ENCODE data around the gene TSSK3. TPM values are rescaled to one million over a fixed set of nuclear protein-coding genes. Genes with fewer than 3 reads are reported as not detected.
"Not testable (repeated sequence)": the region's sequence is repeated elsewhere in the genome, so short reads cannot be mapped to it uniquely, and the experiment has no call there.

TSSK3 gene
- total and polyA plus RNA-seq, 2 of the 8 experiments (the other 6 are each of a cell fraction or from before 2014, with no cell fraction given) = 1.2 TPM

DNA sequence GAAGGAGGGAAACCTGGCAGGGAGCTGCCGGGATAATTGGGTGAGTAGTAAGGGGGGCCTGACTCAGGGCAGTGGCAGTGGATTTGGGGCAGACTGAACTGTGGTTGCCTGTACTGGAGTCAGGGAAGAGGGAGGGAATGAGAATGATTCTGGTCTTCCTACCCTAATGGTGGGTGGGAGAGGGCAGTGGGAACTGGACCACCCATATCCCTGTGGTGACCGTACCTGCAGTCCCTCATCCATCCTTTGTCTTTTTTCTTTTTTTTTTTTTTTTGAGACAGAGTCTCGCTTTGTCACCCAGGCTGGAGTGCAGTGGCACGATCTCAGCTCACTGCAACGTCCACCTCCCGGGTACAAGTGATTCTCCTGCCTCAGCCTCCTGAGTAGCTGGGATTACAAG lies 6.6 kb upstream of the TSSK3 start:
- not testable (repeated sequence) for FAIRE-seq; H2BK5ac ChIP-seq (ENCODE audit: low read depth, low read length); H3K18ac ChIP-seq (ENCODE audit: extremely low read depth, low read length); H3K79me1 ChIP-seq (ENCODE audit: low read depth, low read length); H3K23ac ChIP-seq (ENCODE audit: insufficient read length); H3K79me2 ChIP-seq (ENCODE audit: control insufficient read depth in 1 of 2, insufficient read depth in 2 of 2, low read length in 2 of 2); H3K36me3 ChIP-seq (ENCODE audit: control insufficient read depth in 2 of 4, insufficient read depth in 4 of 4, low read length in 3 of 4); H2BK15ac ChIP-seq (ENCODE audit: low read length); H3K27ac ChIP-seq (ENCODE audit: low read depth, low read length); DNase-seq (ENCODE audit: low read depth in 1 of 2, low spot score in 2 of 2); H4K91ac ChIP-seq (replicated peaks; ENCODE audit: insufficient read length, low read length); H3K4ac ChIP-seq (replicated peaks; ENCODE audit: insufficient read length, low read depth, low read length); H3K9ac ChIP-seq (replicated peaks in 1 of 4; ENCODE audit: extremely low read depth in 1 of 4, low read depth in 3 of 4, low read length in 3 of 4); H4K8ac ChIP-seq (ENCODE audit: extremely low read depth, insufficient read depth, low read length); H2BK20ac ChIP-seq (ENCODE audit: low read length); H2AK5ac ChIP-seq (ENCODE audit: low read depth, low read length); H3K4me1 ChIP-seq (replicated peaks in 1 of 4; ENCODE audit: control insufficient read depth in 3 of 4, insufficient read depth in 4 of 4, low read length in 3 of 4); H3K9me3 ChIP-seq (ENCODE audit: insufficient read depth in 2 of 2, low read depth in 1 of 2, low read length in 1 of 2); H3K4me2 ChIP-seq (ENCODE audit: insufficient read depth in 1 of 2, low read depth in 2 of 2, low read length in 2 of 2); H2BK12ac ChIP-seq (ENCODE audit: low read depth, low read length); H4K20me1 ChIP-seq (replicated peaks in 1 of 2; ENCODE audit: control insufficient read depth in 1 of 2, insufficient read depth in 2 of 2, low read length in 2 of 2); H2AFZ ChIP-seq (ENCODE audit: low read length); H2BK120ac ChIP-seq (replicated peaks; ENCODE audit: low read depth, low read length); H3K27me3 ChIP-seq (replicated peaks in 1 of 4; ENCODE audit: control insufficient read depth in 3 of 4, extremely low read depth in 1 of 4, insufficient read depth in 3 of 4, low read length in 3 of 4); H3K56ac ChIP-seq (replicated peaks; ENCODE audit: insufficient read length, low read depth, low read length); H3K14ac ChIP-seq (ENCODE audit: insufficient read length); H3K4me3 ChIP-seq (ENCODE audit: extremely low read depth in 1 of 4, insufficient read depth in 2 of 4, low read depth in 3 of 4, low read length in 4 of 4); H3K23me2 ChIP-seq (ENCODE audit: low read depth, low read length); H4K5ac ChIP-seq (ENCODE audit: insufficient read length, low read depth, low read length)
- ChIA-PET POLR2A (ENCODE audit: partially characterized antibody) (interaction anchor here (1.1 to 17.1 kb wide), 4 partner anchors 10 to 38 kb away, joined by 3 to 321 read pairs (median 4); partner anchors contain the start of genes BSDC1 and MARCKSL1), CTCF (ENCODE audit: partially characterized antibody) (interaction anchor here (1.6 kb wide), 1 partner anchor 155 kb away, joined by 3 read pairs; no protein-coding TSS in a partner anchor)
- WGBS, 2 experiments (ENCODE audit: extremely low coverage in 1 of 2, insufficient coverage in 1 of 2, insufficient read length in 1 of 2, insufficient replicate concordance in 2 of 2, low coverage in 1 of 2, low lambda C conversion rate in 2 of 2, missing lambda C conversion rate in 1 of 2) = 86% methylated on average over 5 of the region's 6 CpGs; no CpG with 5 or more reads in 1 of the 2 experiments

All from H1 (cell line).